Activated T-cell treated with anti-CD3 and anti-CD28 coated beads, Interleukin-2, amount 50 U/mL, for 1 hour (primary cell): ENCODE results near the gene B4GALNT1.
"Not testable (repeated sequence)": the region's sequence is repeated elsewhere in the genome, so short reads cannot be mapped to it uniquely, and the experiment has no call there.

ENCODE experiments used
- DNase-seq: peaks from one replicate; pipeline ENCODE4 v3.0.0-alpha.2; 2020

B4GALNT1 gene

GRCh38 chr12:57636731-57637130 is 3.7 kb upstream of the B4GALNT1 start:
- not testable (repeated sequence) for DNase-seq

GRCh38 chr12:57632073-57632957 is 686 bp downstream of the B4GALNT1 start:
- DNase-seq = peak; percentile 45

GRCh38 chr12:57631566-57632072 is 1.4 kb downstream of the B4GALNT1 start:
- no peak for DNase-seq

GRCh38 chr12:57630891-57631433 is 2.0 kb downstream of the B4GALNT1 start:
- DNase-seq = no peak

- DNase-seq = no peak
Observed at GRCh38 chr12:57629897-57630471, 3.0 kb downstream of the B4GALNT1 start.

GRCh38 chr12:57628280-57629191 is 4.5 kb downstream of the B4GALNT1 start:
- DNase-seq = no peak

GRCh38 chr12:57627501-57628279 is 5.3 kb downstream of the B4GALNT1 start:
- peak; percentile 48 for DNase-seq

GRCh38 chr12:57626921-57627445 is 6.0 kb downstream of the B4GALNT1 start:
- no peak for DNase-seq

GRCh38 chr12:57626111-57626920 is 6.7 kb downstream of the B4GALNT1 start:
- no peak for DNase-seq

GRCh38 chr12:57625261-57626032 is 7.6 kb downstream of the B4GALNT1 start:
- no peak for DNase-seq

- DNase-seq = no peak
Observed at GRCh38 chr12:57624441-57625220, 8.4 kb downstream of the B4GALNT1 start.

GRCh38 chr12:57623811-57624390 is 9.1 kb downstream of the B4GALNT1 start:
- no peak for DNase-seq

- no peak for DNase-seq
Observed at GRCh38 chr12:57623385-57623784, 9.6 kb downstream of the B4GALNT1 start.

- DNase-seq = no peak
Observed at GRCh38 chr12:57622293-57623245, 10.4 kb downstream of the B4GALNT1 start.

- peak; percentile 69 for DNase-seq
Observed at GRCh38 chr12:57621497-57622292, 11.3 kb downstream of the B4GALNT1 start.

- peak; percentile 45 for DNase-seq
Observed at GRCh38 chr12:57620936-57621496, 12.0 kb downstream of the B4GALNT1 start.
